MM.1S (cell line): Measurements from ENCODE around the gene SMG7.

Experiments used
- CTCF ChIP-seq: fragments of 300-600 bp; sonication (generic); IDR thresholded peaks from 2 replicates; pipeline ENCODE4 v1.5.1; 2016; ENCODE audit warnings: antibody characterized with exemption, low read length, mixed read lengths
- EZH2phosphoT487 ChIP-seq: fragments of 300-600 bp; sonication (generic); IDR thresholded peaks from 2 replicates; pipeline ENCODE4 v1.6.1; 2018; ENCODE audit warnings: antibody characterized with exemption, low read length

DNA sequence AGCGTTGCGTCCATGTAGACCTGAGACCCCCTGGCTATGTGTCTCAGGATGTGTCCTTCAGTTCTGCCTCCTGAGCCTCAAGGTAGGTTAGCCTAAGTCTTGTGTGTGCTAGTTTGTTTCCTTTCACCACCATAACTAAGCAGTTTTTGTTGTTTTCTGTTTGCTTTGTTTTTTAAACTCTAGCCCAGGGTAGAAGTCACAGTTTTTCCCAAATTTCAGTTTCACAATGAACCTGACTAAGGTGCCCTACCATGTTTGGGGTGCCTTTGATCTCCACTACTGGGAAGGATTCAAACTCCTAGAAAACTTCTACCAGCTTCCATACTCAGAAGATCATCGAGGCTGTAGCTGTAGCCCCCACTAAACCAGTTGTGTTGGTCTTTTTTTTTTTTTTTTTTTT, 14.8 kb upstream of the SMG7 start:
- no peak for TF ChIP-seq CTCF
- TF ChIP-seq EZH2phosphoT487: no peak
